ENCODE measurements around the gene SUPT7L.

SUPT7L gene

GRCh38 chr2:27708257-27708654, 44.8 kb upstream of the SUPT7L start:
- TF ChIP-seq RARB (CRISPR knock-in tag; IDR thresholded peaks at IDR 0.05) (no peak), ARNTL (CRISPR knock-in tag; IDR thresholded peaks at IDR 0.05; ENCODE audit: borderline replicate concordance, low read depth) (no peak), ZNF70 (CRISPR knock-in tag; IDR thresholded peaks at IDR 0.05) (no peak), ZC3H10 (CRISPR knock-in tag; IDR thresholded peaks at IDR 0.05) (no peak), ZNF565 (CRISPR knock-in tag; conservative IDR thresholded peaks at IDR 0.05; ENCODE audit: low read depth) (no peak), TSHZ2 (CRISPR knock-in tag; IDR thresholded peaks at IDR 0.05) (no peak), ESRRG (CRISPR knock-in tag; IDR thresholded peaks at IDR 0.05) (no peak), SNAI2 (CRISPR knock-in tag; IDR thresholded peaks at IDR 0.05) (no peak), ZFP3 (CRISPR knock-in tag; IDR thresholded peaks at IDR 0.05) (no peak), POU6F1 (CRISPR knock-in tag; IDR thresholded peaks at IDR 0.05; ENCODE audit: borderline replicate concordance, low read depth) (no peak), ZFP30 (CRISPR knock-in tag; IDR thresholded peaks at IDR 0.05) (no peak), PATZ1 (CRISPR knock-in tag; IDR thresholded peaks at IDR 0.05; ENCODE audit: borderline replicate concordance) (no peak), CREB5 (CRISPR knock-in tag; IDR thresholded peaks at IDR 0.05; ENCODE audit: low read depth) (no peak), GLIS3 (CRISPR knock-in tag; IDR thresholded peaks at IDR 0.05) (no peak), ISL1 (CRISPR knock-in tag; IDR thresholded peaks at IDR 0.05) (no peak), PPARA (CRISPR knock-in tag; IDR thresholded peaks at IDR 0.05; ENCODE audit: borderline replicate concordance) (no peak)

GRCh38 chr2:27707462-27708256, 44.2 kb upstream of the SUPT7L start:
- ATAC-seq: no peak

More at GRCh38 chr2:27708257-27708654, 44.8 kb upstream of the SUPT7L start:
- no peak for ATAC-seq

More at GRCh38 chr2:27707462-27708256, 44.2 kb upstream of the SUPT7L start:
- TF ChIP-seq POU6F1 (CRISPR knock-in tag; IDR thresholded peaks at IDR 0.05; ENCODE audit: borderline replicate concordance, low read depth): no peak
- TF ChIP-seq ZNF8 (CRISPR knock-in tag; IDR thresholded peaks at IDR 0.05): no peak
- TF ChIP-seq GLIS3 (CRISPR knock-in tag; IDR thresholded peaks at IDR 0.05): no peak
- no peak for TF ChIP-seq OSR1 (CRISPR knock-in tag; IDR thresholded peaks at IDR 0.05)
- no peak for TF ChIP-seq ESRRG (CRISPR knock-in tag; IDR thresholded peaks at IDR 0.05)
- TF ChIP-seq PATZ1 (CRISPR knock-in tag; IDR thresholded peaks at IDR 0.05; ENCODE audit: borderline replicate concordance): no peak
- no peak for TF ChIP-seq ISL1 (CRISPR knock-in tag; IDR thresholded peaks at IDR 0.05)
- no peak for TF ChIP-seq CREB5 (CRISPR knock-in tag; IDR thresholded peaks at IDR 0.05; ENCODE audit: low read depth)
- TF ChIP-seq CSRNP3 (CRISPR knock-in tag; IDR thresholded peaks at IDR 0.05): no peak
- no peak for TF ChIP-seq SNAI2 (CRISPR knock-in tag; IDR thresholded peaks at IDR 0.05)
- TF ChIP-seq CSDC2 (CRISPR knock-in tag; IDR thresholded peaks at IDR 0.05): no peak
- TF ChIP-seq ARNTL (CRISPR knock-in tag; IDR thresholded peaks at IDR 0.05; ENCODE audit: borderline replicate concordance, low read depth): no peak

All from SK-N-SH treated with all-trans-retinoic acid at 6 μM for 48 hours (cell line).